Fibroblast of lung (primary cell): Measurements from ENCODE around the gene SDR39U1. TPM values are rescaled to one million over a fixed set of nuclear protein-coding genes. Genes with fewer than 3 reads are reported as not detected.

Source experiments
- DNase-seq, 2 donors: peaks; one replicate each; pipeline versions ENCODE4 v3.0.0 to v3.0.0-alpha.2; 2010; ENCODE audit warnings: low read depth in 2 of 2
- H2AFZ ChIP-seq: 2 replicates; pipeline ENCODE4 v1.5.1; 2012; ENCODE audit warnings: low read length, control low read depth, inconsistent platforms
- H3K27ac ChIP-seq: 2 replicates; pipeline ENCODE4 v1.5.1; 2011; ENCODE audit warnings: low read length, control low read depth; ENCODE audit not compliant: insufficient read depth
- H3K27me3 ChIP-seq: 2 replicates; pipeline ENCODE4 v1.5.1; 2011; ENCODE audit warnings: mild to moderate bottlenecking, low read length; ENCODE audit not compliant: control insufficient read depth, insufficient read depth
- H3K36me3 ChIP-seq: 2 replicates; pipeline ENCODE4 v1.5.1; 2011; ENCODE audit warnings: low read length; ENCODE audit not compliant: control insufficient read depth, insufficient read depth
- H3K4me1 ChIP-seq: 2 replicates; pipeline ENCODE4 v1.5.1; 2011; ENCODE audit warnings: low read length; ENCODE audit not compliant: control insufficient read depth, insufficient read depth; ENCODE audit errors: extremely low read depth
- H3K4me2 ChIP-seq: 2 replicates; pipeline ENCODE4 v1.5.1; 2011; ENCODE audit warnings: low read length, control low read depth; ENCODE audit not compliant: insufficient read depth; ENCODE audit errors: extremely low read depth
- H3K4me3 ChIP-seq, 4 experiments: fragments of 200-600 bp in 1 of 4; sonication (generic) in 1 of 4; replicated peaks in 1 of 4; 2 replicates each; pipeline ENCODE4 v1.5.1; 2011 to 2016; ENCODE audit warnings: low read length in 4 of 4, low read depth in 3 of 4, mild to moderate bottlenecking in 3 of 4, control low read depth in 2 of 4, inconsistent platforms in 1 of 4, mixed read lengths in 1 of 4; ENCODE audit not compliant: insufficient read depth in 1 of 4; ENCODE audit errors: control extremely low read depth in 1 of 4
- H3K79me2 ChIP-seq: 2 replicates; pipeline ENCODE4 v1.5.1; 2012; ENCODE audit warnings: mild to moderate bottlenecking, low read length, inconsistent platforms; ENCODE audit not compliant: control insufficient read depth, insufficient read depth
- H3K9ac ChIP-seq: 2 replicates; pipeline ENCODE4 v1.5.1; 2011; ENCODE audit warnings: mild to moderate bottlenecking, low read length, control low read depth; ENCODE audit not compliant: insufficient read depth
- H3K9me3 ChIP-seq: 2 replicates; pipeline ENCODE4 v1.5.1; 2012; ENCODE audit warnings: low read depth, low read length; ENCODE audit not compliant: control insufficient read depth, insufficient read depth
- H4K20me1 ChIP-seq: 2 replicates; pipeline ENCODE4 v1.5.1; 2011; ENCODE audit warnings: low read length; ENCODE audit not compliant: control insufficient read depth, insufficient read depth; ENCODE audit errors: extremely low read depth
- CTCF ChIP-seq, 2 donors: IDR thresholded peaks in 1 of 2; conservative IDR thresholded peaks in 1 of 2; 1 replicate in 1 of 2; 2 replicates in 1 of 2; pipeline ENCODE4 v1.5.1; 2011 to 2012; ENCODE audit warnings: low read length in 2 of 2, control low read depth in 1 of 2, inconsistent platforms in 1 of 2, low read depth in 1 of 2, mild to moderate bottlenecking in 1 of 2
- EZH2 ChIP-seq: IDR thresholded peaks from 2 replicates; pipeline ENCODE4 v1.5.1; 2012; ENCODE audit warnings: low read length, control low read depth, mild to moderate bottlenecking; ENCODE audit errors: missing control alignments
- polyA plus RNA-seq, 2 donors: library from polyadenylated mRNA; depleted of rRNA in 1 of 2; stranded (reverse) in 1 of 2; unstranded in 1 of 2; fragments of >200 nt; gene quantifications; 2 replicates each; pipeline ENCODE4 v1.2.1, GENCODE V29; 2011 to 2012; ENCODE audit warnings: missing spikeins in 1 of 2
- total RNA-seq: library from RNA; depleted of rRNA; stranded (reverse); fragments of >200 nt; gene quantifications from 2 replicates; pipeline ENCODE4 v1.2.1, GENCODE V29; 2014

SDR39U1 gene
- total and polyA plus RNA-seq, 2 donors (not counting 1 experiment from before 2014, with no cell fraction given), result 9.9 to 24.7 TPM

- Histone ChIP-seq H3K27me3 (no peaks in the 10 kb centered on the region), H3K4me2 (no peak overlapping the region), H3K9me3 (no peaks in the 10 kb centered on the region), H3K4me3 (no peak overlapping the region), H3K36me3 (no peaks in the 10 kb centered on the region), H3K79me2 (no peaks in the 10 kb centered on the region), H4K20me1 (no peaks in the 10 kb centered on the region), H3K4me1 (no peaks in the 10 kb centered on the region), H3K27ac (no peak overlapping the region), H3K9ac (no peak overlapping the region), H2AFZ (no peak overlapping the region)
- no peak for TF ChIP-seq CTCF (conservative IDR thresholded peaks at IDR 0.05 in 1 of 2, IDR thresholded peaks at IDR 0.05 in 1 of 2; ENCODE audit: low read depth in 1 of 2, low read length in 2 of 2)
- no peak for TF ChIP-seq EZH2
- no peak for DNase-seq
These were observed 22.8 kb upstream of the SDR39U1 start for GRCh38 chr14:24465368-24465767.

GRCh38 chr14:24463884-24464785 is 21.6 kb upstream of the SDR39U1 start:
- no peak for DNase-seq
- Histone ChIP-seq H2AFZ (no peak overlapping the region), H3K79me2 (no peaks in the 10 kb centered on the region), H3K4me3 (no peak overlapping the region), H3K4me2 (no peak overlapping the region), H3K9me3 (no peaks in the 10 kb centered on the region), H4K20me1 (no peaks in the 10 kb centered on the region), H3K36me3 (no peaks in the 10 kb centered on the region), H3K9ac (no peak overlapping the region), H3K27ac (no peak overlapping the region), H3K27me3 (no peaks in the 10 kb centered on the region), H3K4me1 (no peaks in the 10 kb centered on the region)
- no peak for TF ChIP-seq EZH2

GRCh38 chr14:24463017-24463883 is 20.7 kb upstream of the SDR39U1 start:
- no peak for DNase-seq

More at GRCh38 chr14:24463017-24463883, 20.7 kb upstream of the SDR39U1 start:
- Histone ChIP-seq H3K9me3 (no peaks in the 10 kb centered on the region), H3K36me3 (no peaks in the 10 kb centered on the region), H3K27me3 (no peaks in the 10 kb centered on the region), H3K4me1 (no peaks in the 10 kb centered on the region), H4K20me1 (no peaks in the 10 kb centered on the region), H3K9ac (no peak overlapping the region), H3K79me2 (no peaks in the 10 kb centered on the region), H3K4me2 (no peak overlapping the region), H2AFZ (no peak overlapping the region), H3K27ac (no peak overlapping the region), H3K4me3 (no peak overlapping the region)
- no peak for TF ChIP-seq CTCF (conservative IDR thresholded peaks at IDR 0.05 in 1 of 2, IDR thresholded peaks at IDR 0.05 in 1 of 2; ENCODE audit: low read depth in 1 of 2, low read length in 2 of 2)
- TF ChIP-seq EZH2, result no peak
